K562 (cell line): ENCODE data around the gene FGF12. TPM values are rescaled to one million over a fixed set of nuclear protein-coding genes. Genes with fewer than 3 reads are reported as not detected.

Experiments
- ATAC-seq: fragments of 200-7000 bp; cut with Tn5 transposase; 3 replicates; pipeline ENCODE4 v1.9.1; 2020; ENCODE audit warnings: moderate library complexity
- BruUV-seq: library from RNA; stranded (reverse); fragments of 400-500 nt; replicated peaks from 2 replicates; lab custom pipeline; 2021; lab: Mats Ljungman, UMichigan
- CTCF ChIA-PET: fragments of 300-600 bp; formaldehyde crosslinking; extraction: SDS; loops from one replicate; lab custom pipeline; 2021; ENCODE audit warnings: low intra/inter-chr PET ratio; lab: Yijun Ruan, JAX
- POLR2A ChIA-PET: fragments of 300-600, 350-650 bp; sonication (Branson Sonifier 250); formaldehyde crosslinking; extraction: SDS; loops from one replicate; lab custom pipeline; 2021; ENCODE audit warnings: antibody characterized with exemption, inconsistent platforms; lab: Yijun Ruan, JAX
- DNase-seq, 4 experiments: peaks; one replicate each; pipeline versions ENCODE4 v3.0.0 to v3.0.0-alpha.2; 2011 to 2018; ENCODE audit warnings: low spot score in 3 of 4, mixed read lengths in 3 of 4; ENCODE audit errors: extremely low read depth in 1 of 4
- FAIRE-seq: peaks from 2 replicates; lab custom pipeline; 2011; peaks lifted over from hg19 to GRCh38; lab: Jason Lieb, UNC
- H2AFZ ChIP-seq: 2 replicates; pipeline ENCODE4 v1.6.0; 2011; ENCODE audit warnings: low read depth, low read length, control low read depth, inconsistent platforms
- H3K27ac ChIP-seq: fragments of 200-600 bp; 3 replicates; pipeline ENCODE4 v1.8.0; 2011; ENCODE audit warnings: low read depth, mild to moderate bottlenecking, control low read depth, inconsistent platforms, low read length, moderate library complexity, mixed read lengths; ENCODE audit errors: extremely low read depth
- H3K27me3 ChIP-seq, 2 experiments: fragments of 300-600 bp in 1 of 2; 2 replicates in 1 of 2; 3 replicates in 1 of 2; pipeline versions ENCODE4 v1.6.0 to v1.8.0; 2011; ENCODE audit warnings: inconsistent platforms in 2 of 2, low read length in 2 of 2, mild to moderate bottlenecking in 1 of 2, mixed read lengths in 1 of 2, moderate library complexity in 1 of 2; ENCODE audit not compliant: control insufficient read depth in 2 of 2, insufficient read depth in 2 of 2
- H3K36me3 ChIP-seq: fragments of 300-600 bp; 3 replicates; pipeline ENCODE4 v1.8.0; 2011; ENCODE audit warnings: mild to moderate bottlenecking, low read length, inconsistent platforms; ENCODE audit not compliant: control insufficient read depth, insufficient read depth
- H3K4me1 ChIP-seq, 2 experiments: fragments of 200-600 bp in 1 of 2; replicated peaks in 1 of 2; 2 replicates in 1 of 2; 3 replicates in 1 of 2; pipeline versions ENCODE4 v1.5.1 to v1.8.0; 2011; ENCODE audit warnings: inconsistent platforms in 2 of 2, low read length in 2 of 2, mild to moderate bottlenecking in 1 of 2, mixed read lengths in 1 of 2, moderate library complexity in 1 of 2; ENCODE audit not compliant: control insufficient read depth in 2 of 2, insufficient read depth in 2 of 2
- H3K4me2 ChIP-seq: 2 replicates; pipeline ENCODE4 v1.6.1; 2011; ENCODE audit warnings: low read length, control low read depth, inconsistent platforms, mixed read lengths; ENCODE audit not compliant: insufficient read depth
- H3K4me3 ChIP-seq: fragments of 200-600 bp; sonication (generic), shearing (Covaris generic); 2 replicates; pipeline ENCODE4 v1.5.1; 2016; ENCODE audit warnings: control low read depth, inconsistent platforms
- H3K79me2 ChIP-seq: fragments of 200-600 bp; 3 replicates; pipeline ENCODE4 v1.8.0; 2011; ENCODE audit warnings: low read length, inconsistent platforms; ENCODE audit not compliant: control insufficient read depth, insufficient read depth
- H3K9ac ChIP-seq, 2 experiments: 2 replicates each; pipeline versions ENCODE4 v1.6.0 to v1.6.1; 2011; ENCODE audit warnings: low read depth in 2 of 2, low read length in 2 of 2, control low read depth in 1 of 2, inconsistent platforms in 1 of 2, mild to moderate bottlenecking in 1 of 2, mixed read lengths in 1 of 2; ENCODE audit not compliant: insufficient read depth in 1 of 2
- H3K9me1 ChIP-seq: one replicate; pipeline ENCODE4 v1.6.0; 2011; ENCODE audit warnings: inconsistent platforms, mild to moderate bottlenecking, low read length, moderate library complexity; ENCODE audit not compliant: control insufficient read depth, insufficient read depth
- H3K9me3 ChIP-seq: replicated peaks from 2 replicates; pipeline ENCODE4 v1.5.1; 2011; ENCODE audit warnings: low read depth, low read length, inconsistent platforms; ENCODE audit not compliant: control insufficient read depth, insufficient read depth
- H4K20me1 ChIP-seq: replicated peaks from 2 replicates; pipeline ENCODE4 v1.6.1; 2011; ENCODE audit warnings: low read length, inconsistent platforms, mixed read lengths; ENCODE audit not compliant: control insufficient read depth, insufficient read depth
- EHMT2 ChIP-seq: fragments of 450-650 bp; IDR thresholded peaks from 2 replicates; pipeline ENCODE4 v1.6.1; 2018; ENCODE audit warnings: antibody characterized with exemption
- ELK3 ChIP-seq: fragments of 450-650 bp; formaldehyde crosslinking; IDR thresholded peaks from 2 replicates; pipeline ENCODE4 v1.4.0; 2020; ENCODE audit warnings: mild to moderate bottlenecking
- HDAC8 ChIP-seq: fragments of 450-650 bp; IDR thresholded peaks from 2 replicates; pipeline ENCODE4 v1.6.1; 2016; ENCODE audit warnings: mild to moderate bottlenecking, missing genetic modification characterization, moderate library complexity, missing compliant biosample characterization
- ILK ChIP-seq: fragments of 450-650 bp; IDR thresholded peaks from 2 replicates; pipeline ENCODE4 v1.6.1; 2016; ENCODE audit warnings: missing genetic modification characterization, low read depth, mild to moderate bottlenecking, missing compliant biosample characterization, moderate library complexity, borderline replicate concordance
- KAT8 ChIP-seq: fragments of 450-650 bp; IDR thresholded peaks from 2 replicates; pipeline ENCODE4 v1.6.1; 2016; ENCODE audit warnings: low read depth, mild to moderate bottlenecking
- SNAPC5 ChIP-seq: fragments of 250-450 bp; sonication (Bioruptor Pico); IDR thresholded peaks from 2 replicates; pipeline ENCODE4 v1.8.0; 2021; ENCODE audit warnings: moderate library complexity, mild to moderate bottlenecking, inconsistent platforms
- SRSF3 ChIP-seq: fragments of 200-400 bp; formaldehyde crosslinking; IDR thresholded peaks from 2 replicates; pipeline ENCODE4 v1.6.1; 2016; ENCODE audit warnings: mild to moderate bottlenecking, low read length, moderate library complexity; ENCODE audit not compliant: insufficient read depth
- TRIM28 ChIP-seq: fragments of 450-650 bp; IDR thresholded peaks from 2 replicates; pipeline ENCODE4 v1.6.1; 2017
- ZNF76 ChIP-seq: fragments of 250-450 bp; sonication (Bioruptor Pico); IDR thresholded peaks from 2 replicates; pipeline ENCODE4 v1.4.0; 2020; ENCODE audit warnings: mild to moderate bottlenecking, moderate library complexity, borderline replicate concordance
- ZSCAN32 ChIP-seq: fragments of 450-650 bp; formaldehyde crosslinking; IDR thresholded peaks from 2 replicates; pipeline ENCODE4 v1.4.0; 2020; ENCODE audit warnings: mild to moderate bottlenecking, moderate library complexity
- WGBS: fragments of 100-300 bp; shearing (Covaris generic); methylation state at CpG from one replicate; pipeline ENCODE4 v1.1.6; 2016; ENCODE audit warnings: low coverage, mixed read lengths; ENCODE audit not compliant: insufficient coverage; ENCODE audit errors: missing lambda C conversion rate; 5-methylcytosine and 5-hydroxymethylcytosine counted together
- in situ Hi-C: fragments of 300-500 bp; cut with MboI; formaldehyde crosslinking; loops from 4 replicates; pipeline ENCODE4 v1.15.0; 2018; ENCODE audit warnings: inconsistent platforms, mixed read lengths
- intact Hi-C: fragments of 100-400 bp; cut with micrococcal nuclease; formaldehyde crosslinking; loops from 2 replicates; pipeline ENCODE4 v1.14.2; 2022
- polyA plus RNA-seq, 8 experiments: library from polyadenylated mRNA; depleted of rRNA in 4 of 8; stranded (reverse) in 5 of 8; unstranded in 3 of 8; fragments of >200 nt; fragmentation: Nextera tagmentation in 2 of 8; fragmentation: Illumina TruSeq in 1 of 8; extraction: Ambion mirVana in 2 of 8; extraction: Trizol in 1 of 8; gene quantifications; 2 replicates each; pipeline versions ENCODE4 v1.2.1 to v1.2.3, GENCODE V29; 2011 to 2014; ENCODE audit warnings: inconsistent platforms in 1 of 8, missing spikeins in 1 of 8
- total RNA-seq, 7 experiments: library from RNA; depleted of rRNA in 6 of 7; stranded (reverse); fragments of >200 nt in 6 of 7; fragmentation: Illumina TruSeq in 2 of 7; extraction: Trizol in 2 of 7; gene quantifications; 2 replicates each; pipeline versions ENCODE4 v1.2.1 to v1.2.3, GENCODE V29; 2011 to 2021; ENCODE audit warnings: low replicate concordance in 1 of 7

Gene FGF12
- total and polyA plus RNA-seq, 9 of the 15 experiments (the other 6 are each of a cell fraction or from before 2014, with no cell fraction given) = not detected

- no peak for TF ChIP-seq HDAC8 (tag)
- TF ChIP-seq ZSCAN32 (CRISPR knock-in tag) = no peak
- TF ChIP-seq SRSF3 = no peak
- TF ChIP-seq SNAPC5 (CRISPR knock-in tag) = no peak
- no peak for TF ChIP-seq EHMT2
- no peak for TF ChIP-seq KAT8
- TF ChIP-seq ELK3 = no peak
- no peak for TF ChIP-seq ZNF76 (CRISPR knock-in tag)
- no peak for TF ChIP-seq TRIM28
- TF ChIP-seq ILK = no peak
- TF ChIP-seq, all 486 proteins: peak for 0
- 0% methylated on average over 1 of the region's 1 CpG for WGBS
- DNase-seq (no peak), FAIRE-seq (no peak), ATAC-seq (no peak)
- Histone ChIP-seq H3K4me2 (no peak overlapping the region), H3K27me3 (no peaks in the 10 kb centered on the region), H3K9ac (no peak overlapping the region), H2AFZ (no peak overlapping the region), H3K4me3 (no peak overlapping the region), H3K36me3 (no peaks in the 10 kb centered on the region), H3K79me2 (no peaks in the 10 kb centered on the region), H3K9me1 (no peaks in the 10 kb centered on the region), H3K27ac (no peak overlapping the region), H4K20me1 (no peaks in the 10 kb centered on the region), H3K4me1 (no peaks in the 10 kb centered on the region), H3K9me3 (no peaks in the 10 kb centered on the region)
- CTCF ChIA-PET = no interaction called here
- BruUV-seq = no TSS peak
- intact Hi-C loops (no loop called here), in situ Hi-C loops (loop anchor here (25.0 kb wide), 1 partner anchor 1012 kb away; the partner anchor contains the start of gene ATP13A4)
- POLR2A ChIA-PET = no interaction called here
Observed at GRCh38 chr3:192550356-192550755, 177.0 kb downstream of the FGF12 start.
